ENCODE results near the gene POU6F2.

POU6F2 gene

GRCh38 chr7:39460486-39460885, 482.8 kb downstream of the POU6F2 start:
- Histone ChIP-seq H3K27ac (ENCODE audit: extremely low read depth, low read depth, low read length) (no peak overlapping the region), H3K4me3 (ENCODE audit: low read depth, low read length) (no peak overlapping the region), H3K9me3 (ENCODE audit: control insufficient read depth, insufficient read depth, low read depth, low read length) (no peaks in the 10 kb centered on the region), H3K36me3 (ENCODE audit: control insufficient read depth in 2 of 2, insufficient read depth in 1 of 2, low read length in 2 of 2) (no peaks in the 10 kb centered on the region), H3K4me1 (ENCODE audit: control insufficient read depth, insufficient read depth, low read length) (no peaks in the 10 kb centered on the region)
- POLR2A ChIA-PET: no interaction called here
- CTCF ChIA-PET: interaction anchor here (0.6 to 1.0 kb wide), 2 partner anchors 520 to 528 kb away, joined by 3 to 6 read pairs; no protein-coding TSS in a partner anchor
- TF ChIP-seq ZNF24 (tag by site-specific recombination; IDR thresholded peaks at IDR 0.05) (no peak), ZBTB10 (tag by site-specific recombination; IDR thresholded peaks at IDR 0.05) (no peak), ZNF292 (tag by site-specific recombination; IDR thresholded peaks at IDR 0.05; ENCODE audit: borderline replicate concordance, low read depth) (no peak), ZNF677 (tag by site-specific recombination; IDR thresholded peaks at IDR 0.05) (no peak), ZNF404 (tag by site-specific recombination; IDR thresholded peaks at IDR 0.05) (no peak), ZNF555 (tag by site-specific recombination; conservative IDR thresholded peaks at IDR 0.05) (no peak), CTCF (tag by site-specific recombination; IDR thresholded peaks at IDR 0.05) (no peak), SCRT1 (tag by site-specific recombination; IDR thresholded peaks at IDR 0.05; ENCODE audit: borderline replicate concordance) (no peak), ZBTB1 (tag by site-specific recombination; IDR thresholded peaks at IDR 0.05) (no peak), HOXC10 (CRISPR knock-in tag; IDR thresholded peaks at IDR 0.05) (no peak), ZNF302 (tag by site-specific recombination; IDR thresholded peaks at IDR 0.05; ENCODE audit: low read depth) (no peak)
- TF ChIP-seq, protein P1, sequence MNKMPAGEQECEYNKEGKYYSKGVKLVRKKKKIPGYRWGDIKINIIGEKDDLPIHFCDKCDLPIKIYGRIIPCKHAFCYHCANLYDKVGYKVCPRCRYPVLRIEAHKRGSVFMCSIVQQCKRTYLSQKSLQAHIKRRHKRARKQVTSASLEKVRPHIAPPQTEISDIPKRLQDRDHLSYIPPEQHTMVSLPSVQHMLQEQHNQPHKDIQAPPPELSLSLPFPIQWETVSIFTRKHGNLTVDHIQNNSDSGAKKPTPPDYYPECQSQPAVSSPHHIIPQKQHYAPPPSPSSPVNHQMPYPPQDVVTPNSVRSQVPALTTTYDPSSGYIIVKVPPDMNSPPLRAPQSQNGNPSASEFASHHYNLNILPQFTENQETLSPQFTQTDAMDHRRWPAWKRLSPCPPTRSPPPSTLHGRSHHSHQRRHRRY (tag by site-specific recombination; IDR thresholded peaks at IDR 0.05): no peak
- TF ChIP-seq, protein P2, sequence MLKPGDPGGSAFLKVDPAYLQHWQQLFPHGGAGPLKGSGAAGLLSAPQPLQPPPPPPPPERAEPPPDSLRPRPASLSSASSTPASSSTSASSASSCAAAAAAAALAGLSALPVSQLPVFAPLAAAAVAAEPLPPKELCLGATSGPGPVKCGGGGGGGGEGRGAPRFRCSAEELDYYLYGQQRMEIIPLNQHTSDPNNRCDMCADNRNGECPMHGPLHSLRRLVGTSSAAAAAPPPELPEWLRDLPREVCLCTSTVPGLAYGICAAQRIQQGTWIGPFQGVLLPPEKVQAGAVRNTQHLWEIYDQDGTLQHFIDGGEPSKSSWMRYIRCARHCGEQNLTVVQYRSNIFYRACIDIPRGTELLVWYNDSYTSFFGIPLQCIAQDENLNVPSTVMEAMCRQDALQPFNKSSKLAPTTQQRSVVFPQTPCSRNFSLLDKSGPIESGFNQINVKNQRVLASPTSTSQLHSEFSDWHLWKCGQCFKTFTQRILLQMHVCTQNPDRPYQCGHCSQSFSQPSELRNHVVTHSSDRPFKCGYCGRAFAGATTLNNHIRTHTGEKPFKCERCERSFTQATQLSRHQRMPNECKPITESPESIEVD (tag by site-specific recombination; IDR thresholded peaks at IDR 0.05): no peak

GRCh38 chr7:39461263-39461820, 483.6 kb downstream of the POU6F2 start:
- no peak overlapping the region for H3K4me3 ChIP-seq (ENCODE audit: low read depth, low read length)

More at GRCh38 chr7:39461263-39461820, 483.6 kb downstream of the POU6F2 start:
- ChIA-PET CTCF (interaction anchor here (0.7 to 4.1 kb wide), 3 partner anchors 8 to 529 kb away, joined by 3 to 47 read pairs (median 6); no protein-coding TSS in a partner anchor), POLR2A (no interaction called here)
- H3K36me3 ChIP-seq (ENCODE audit: control insufficient read depth in 2 of 2, insufficient read depth in 1 of 2, low read length in 2 of 2): no peaks in the 10 kb centered on the region
- no peaks in the 10 kb centered on the region for H3K9me3 ChIP-seq (ENCODE audit: control insufficient read depth, insufficient read depth, low read depth, low read length)
- TF ChIP-seq ZNF133 (tag by site-specific recombination; IDR thresholded peaks at IDR 0.05) (no peak), ZNF138 (tag by site-specific recombination; IDR thresholded peaks at IDR 0.05; ENCODE audit: borderline replicate concordance) (no peak)
- no peaks in the 10 kb centered on the region for H3K4me1 ChIP-seq (ENCODE audit: control insufficient read depth, insufficient read depth, low read length)
- no peak overlapping the region for H3K27ac ChIP-seq (ENCODE audit: extremely low read depth, low read depth, low read length)

All from HEK293 (cell line).